Activated CD8-positive, alpha-beta T cell treated with anti-CD3 and anti-CD28 coated beads for 36 hours (primary cell): ENCODE results near the gene ARHGAP26. TPM values are rescaled to one million over a fixed set of nuclear protein-coding genes. Genes with fewer than 3 reads are reported as not detected.

ENCODE experiments used
- ATAC-seq: fragments of 200-7000 bp; cut with Tn5 transposase; one replicate; pipeline ENCODE4 v1.10.0; 2021; ENCODE audit warnings: mild to moderate bottlenecking, moderate library complexity
- CTCF ChIA-PET: fragments of 350-600 bp; sonication (Branson Sonifier 250); formaldehyde crosslinking; loops from one replicate; lab custom pipeline; 2021; ENCODE audit warnings: antibody characterized with exemption; lab: Charles Lee
- POLR2A ChIA-PET: fragments of 350-600 bp; sonication (Branson Sonifier 250); formaldehyde crosslinking; loops from one replicate; lab custom pipeline; 2021; ENCODE audit warnings: antibody characterized with exemption; lab: Charles Lee
- DNase-seq: peaks from one replicate; pipeline ENCODE4 v3.0.0-alpha.2; 2020
- H3K27ac Mint-ChIP-seq: one replicate; pipeline ENCODE4 v1.8.0; 2021; ENCODE audit warnings: mild to moderate bottlenecking, mixed read lengths
- H3K27me3 Mint-ChIP-seq: one replicate; pipeline ENCODE4 v1.8.0; 2021; ENCODE audit warnings: mixed read lengths
- H3K36me3 Mint-ChIP-seq: one replicate; pipeline ENCODE4 v1.8.0; 2021; ENCODE audit warnings: low read depth, mixed read lengths
- H3K4me1 Mint-ChIP-seq: one replicate; pipeline ENCODE4 v1.8.0; 2021; ENCODE audit warnings: low read depth, mixed read lengths
- H3K4me3 Mint-ChIP-seq: one replicate; pipeline ENCODE4 v1.8.0; 2021; ENCODE audit warnings: mild to moderate bottlenecking, moderate library complexity, mixed read lengths
- H3K9me3 Mint-ChIP-seq: one replicate; pipeline ENCODE4 v1.8.0; 2021; ENCODE audit warnings: mixed read lengths
- CTCF ChIP-seq: fragments of 200-600 bp; IDR thresholded peaks from one replicate; pipeline ENCODE4 v1.8.0; 2022; ENCODE audit warnings: antibody characterized with exemption, mild to moderate bottlenecking
- intact Hi-C: fragments of 100-400 bp; cut with micrococcal nuclease; formaldehyde crosslinking; loops from one replicate; pipeline ENCODE4 v1.10.0; 2022
- total RNA-seq, 2 experiments: library from RNA; stranded (reverse); gene quantifications; one replicate each; pipeline ENCODE4 v1.2.3, GENCODE V29; 2021

Gene ARHGAP26
- total RNA-seq, 2 experiments from 2014 or later: 12.7 to 18.0 TPM

- Mint-ChIP-seq H3K36me3 (peaks cover 5% of the 10 kb centered on the region), H3K27me3 (no peaks in the 10 kb centered on the region), H3K9me3 (no peaks in the 10 kb centered on the region), H3K4me1 (peaks cover 30% of the 10 kb centered on the region), H3K27ac (no peak overlapping the region), H3K4me3 (no peak overlapping the region)
- ChIA-PET CTCF (interaction anchor here (1.4 to 2.3 kb wide), 4 partner anchors 10 to 78 kb away, joined by 3 to 9 read pairs (median 4); no protein-coding TSS in a partner anchor), POLR2A (interaction anchor here (0.7 to 1.0 kb wide), 2 partner anchors 12 to 13 kb away, joined by 3 to 4 read pairs; no protein-coding TSS in a partner anchor)
- DNase-seq (no peak), ATAC-seq (no peak)
- intact Hi-C loops: no loop called here
- TF ChIP-seq CTCF: no peak
Observed at GRCh38 chr5:142810743-142811290, 40.6 kb downstream of the ARHGAP26 start.

DNA sequence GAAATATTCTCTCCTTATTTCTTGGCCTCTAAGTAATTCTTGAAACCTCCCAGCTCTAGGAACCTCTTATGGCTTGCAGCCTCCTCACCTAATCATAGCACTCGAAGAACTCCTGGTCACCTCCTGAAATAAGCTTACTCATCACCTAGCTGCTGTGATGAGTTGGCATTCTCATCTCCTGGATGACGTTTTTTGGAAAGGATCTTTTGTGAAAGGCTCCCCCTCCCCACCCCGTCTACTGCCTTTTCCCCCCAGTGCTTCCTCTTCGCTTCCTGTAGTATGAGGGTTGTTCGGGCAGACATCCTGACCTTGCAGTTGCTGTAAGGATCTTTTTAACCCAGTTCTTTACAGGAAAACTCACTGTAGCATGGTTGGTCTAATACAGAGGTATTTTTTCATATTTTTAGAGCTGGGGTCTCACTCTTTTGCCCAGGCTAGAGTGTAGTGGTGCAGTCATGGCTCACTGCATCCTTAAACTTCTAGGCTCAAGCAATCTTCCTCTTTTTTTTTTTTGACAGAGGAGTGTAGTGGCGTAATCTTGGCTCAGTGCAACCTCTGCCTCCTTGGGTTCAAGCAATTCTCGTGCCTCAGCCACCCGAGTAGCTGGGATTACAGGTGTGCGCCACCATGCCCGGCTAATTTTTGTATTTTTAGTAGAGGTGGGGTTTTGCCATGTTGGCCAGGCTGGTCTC lies 41.8 kb downstream of the ARHGAP26 start:
- Mint-ChIP-seq H3K9me3 (no peaks in the 10 kb centered on the region), H3K27me3 (no peaks in the 10 kb centered on the region), H3K4me1 (peaks cover 36% of the 10 kb centered on the region), H3K27ac (no peak overlapping the region), H3K36me3 (peaks cover 5% of the 10 kb centered on the region), H3K4me3 (no peak overlapping the region)
- intact Hi-C loops: no loop called here
- CTCF ChIA-PET: interaction anchor here (0.6 to 2.3 kb wide), 6 partner anchors 9 to 76 kb away, joined by 3 to 9 read pairs (median 4); no protein-coding TSS in a partner anchor
- ATAC-seq (no peak), DNase-seq (no peak)
- TF ChIP-seq CTCF: no peak
- POLR2A ChIA-PET: interaction anchor here (0.9 to 1.0 kb wide), 2 partner anchors 14 to 42 kb away, joined by 4 to 5 read pairs; partner anchors contain the start of gene ARHGAP26

DNA sequence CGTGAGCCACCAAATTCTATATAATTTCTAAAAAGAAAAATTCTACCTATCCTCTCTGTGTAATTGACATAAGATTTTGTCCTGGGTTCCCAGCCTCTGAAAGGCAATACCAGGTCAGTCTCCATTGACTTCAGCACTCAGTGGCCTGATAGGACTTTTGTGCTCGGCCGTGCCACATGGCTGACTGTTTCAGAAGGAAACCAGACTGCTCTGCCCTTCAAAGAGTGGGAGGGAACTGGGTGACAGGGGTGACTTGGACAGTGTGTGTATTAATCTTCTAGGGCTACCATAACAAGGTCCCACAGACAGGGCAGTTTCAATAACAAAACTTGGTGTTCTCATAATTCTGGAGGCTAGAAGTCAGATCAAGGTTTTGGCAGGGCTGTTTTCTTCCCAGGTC lies 43.0 kb downstream of the ARHGAP26 start:
- CTCF ChIA-PET: no interaction called here
- DNase-seq: no peak
- Mint-ChIP-seq H3K4me1 (peaks cover 43% of the 10 kb centered on the region), H3K27me3 (no peaks in the 10 kb centered on the region), H3K36me3 (peaks cover 5% of the 10 kb centered on the region), H3K27ac (no peak overlapping the region), H3K4me3 (no peak overlapping the region), H3K9me3 (no peaks in the 10 kb centered on the region)
- intact Hi-C loops: no loop called here
- POLR2A ChIA-PET: no interaction called here
- TF ChIP-seq CTCF: no peak
- ATAC-seq: no peak

DNA sequence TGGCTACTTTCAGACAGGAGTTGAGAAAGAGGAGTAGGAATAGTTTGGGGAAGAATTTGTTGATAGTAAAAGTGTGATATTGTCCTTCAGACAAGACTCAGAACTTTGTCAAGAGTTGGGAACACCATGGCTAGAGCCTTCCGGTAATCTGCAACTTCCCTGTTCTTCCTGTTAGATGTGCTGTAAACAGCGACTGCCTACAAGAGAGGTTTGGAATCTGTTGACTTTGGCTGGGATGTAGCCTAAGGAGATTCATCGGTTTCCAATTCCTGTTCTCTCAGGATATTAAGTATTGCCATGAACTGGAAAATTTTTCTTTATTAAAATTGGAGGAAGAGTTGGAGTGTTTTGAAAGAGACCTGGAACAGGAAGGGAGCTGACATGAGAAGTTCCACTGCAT lies 43.9 kb downstream of the ARHGAP26 start:
- ChIA-PET POLR2A (no interaction called here), CTCF (no interaction called here)
- ATAC-seq: no peak

More for the DNA sequence above, 43.9 kb downstream of the ARHGAP26 start:
- H3K9me3 Mint-ChIP-seq: no peaks in the 10 kb centered on the region
- H3K36me3 Mint-ChIP-seq: peaks cover 5% of the 10 kb centered on the region
- H3K4me3 Mint-ChIP-seq: no peak overlapping the region
- DNase-seq: no peak
- TF ChIP-seq CTCF: no peak
- peaks cover 41% of the 10 kb centered on the region for H3K4me1 Mint-ChIP-seq
- no peak overlapping the region for H3K27ac Mint-ChIP-seq
- intact Hi-C loops: no loop called here
- no peaks in the 10 kb centered on the region for H3K27me3 Mint-ChIP-seq
